Mesothelial cell of epicardium (in vitro differentiated cells): ENCODE measurements around the gene CNTN4. TPM values are rescaled to one million over a fixed set of nuclear protein-coding genes. Genes with fewer than 3 reads are reported as not detected.
A peak's percentile ranks its signal among the peaks of the same experiment; 100 is the strongest.

Experiments used
- DNase-seq, 2 experiments: peaks; one replicate each; pipeline ENCODE4 v3.0.0; 2021; ENCODE audit warnings: low spot score in 2 of 2; ENCODE audit not compliant: unreplicated experiment in 2 of 2
- H3K27ac Mint-ChIP-seq: 2 replicates; pipeline ENCODE4 v1.8.0; 2021; ENCODE audit warnings: mixed read lengths
- H3K27me3 Mint-ChIP-seq: 2 replicates; pipeline ENCODE4 v1.8.0; 2021; ENCODE audit warnings: low read depth, mixed read lengths
- H3K36me3 Mint-ChIP-seq: 2 replicates; pipeline ENCODE4 v1.8.0; 2021; ENCODE audit warnings: mixed read lengths
- H3K4me1 Mint-ChIP-seq: 2 replicates; pipeline ENCODE4 v1.8.0; 2021; ENCODE audit warnings: mixed read lengths
- H3K4me3 Mint-ChIP-seq: 2 replicates; pipeline ENCODE4 v1.8.0; 2021; ENCODE audit warnings: mild to moderate bottlenecking, moderate library complexity, mixed read lengths
- H3K9me3 Mint-ChIP-seq: 2 replicates; pipeline ENCODE4 v1.8.0; 2021; ENCODE audit warnings: mixed read lengths
- total RNA-seq: library from RNA; stranded (reverse); gene quantifications from 3 replicates; pipeline ENCODE4 v1.2.1, GENCODE V29; 2021
- TF ChIP-seq, protein P1 (sequence below): fragments of 200-600 bp; sonication (generic); IDR thresholded peaks from one replicate; pipeline ENCODE4 v1.5.0; 2021; ENCODE audit warnings: antibody characterized with exemption; ENCODE audit not compliant: unreplicated experiment

Gene CNTN4
- total RNA-seq, 1 donor from 2014 or later, result 68.9 TPM

GRCh38 chr3:2727101-2727500, 628.4 kb downstream of the CNTN4 start:
- no peaks in the 10 kb centered on the region for H3K27me3 Mint-ChIP-seq

DNA sequence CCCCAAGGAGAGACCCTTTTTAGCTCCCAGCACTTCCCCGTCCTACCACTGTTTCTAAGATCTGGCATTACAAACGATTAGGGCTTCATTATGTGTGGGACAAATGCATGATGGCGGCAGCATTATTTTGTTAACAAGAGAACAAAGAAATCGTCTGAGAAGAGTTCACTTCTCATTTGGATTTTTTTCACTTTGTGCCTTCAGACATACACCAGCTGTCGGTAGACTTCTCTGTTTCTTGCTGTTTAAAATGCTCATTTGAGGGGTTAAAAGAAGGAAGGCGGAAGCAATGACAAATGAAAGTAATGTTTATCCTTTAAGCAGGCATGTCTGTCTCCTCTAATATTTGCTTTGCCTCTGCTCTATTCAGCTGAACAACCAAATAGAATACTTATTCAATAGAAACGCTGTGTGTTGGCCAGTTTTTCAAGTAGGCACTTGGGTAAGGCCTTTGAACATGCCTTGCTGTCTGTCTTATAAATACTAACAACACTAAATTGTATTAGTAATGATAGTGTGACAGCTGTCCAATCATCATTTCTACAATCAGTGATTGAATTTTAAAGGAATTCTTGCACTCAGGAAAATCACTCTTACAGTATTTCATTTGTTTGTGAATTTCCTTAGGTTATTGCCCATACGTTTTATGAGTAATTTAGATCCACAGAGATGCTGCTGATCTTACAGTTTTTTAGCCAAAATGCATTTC, 629.1 kb downstream of the CNTN4 start:
- TF ChIP-seq, protein P1, sequence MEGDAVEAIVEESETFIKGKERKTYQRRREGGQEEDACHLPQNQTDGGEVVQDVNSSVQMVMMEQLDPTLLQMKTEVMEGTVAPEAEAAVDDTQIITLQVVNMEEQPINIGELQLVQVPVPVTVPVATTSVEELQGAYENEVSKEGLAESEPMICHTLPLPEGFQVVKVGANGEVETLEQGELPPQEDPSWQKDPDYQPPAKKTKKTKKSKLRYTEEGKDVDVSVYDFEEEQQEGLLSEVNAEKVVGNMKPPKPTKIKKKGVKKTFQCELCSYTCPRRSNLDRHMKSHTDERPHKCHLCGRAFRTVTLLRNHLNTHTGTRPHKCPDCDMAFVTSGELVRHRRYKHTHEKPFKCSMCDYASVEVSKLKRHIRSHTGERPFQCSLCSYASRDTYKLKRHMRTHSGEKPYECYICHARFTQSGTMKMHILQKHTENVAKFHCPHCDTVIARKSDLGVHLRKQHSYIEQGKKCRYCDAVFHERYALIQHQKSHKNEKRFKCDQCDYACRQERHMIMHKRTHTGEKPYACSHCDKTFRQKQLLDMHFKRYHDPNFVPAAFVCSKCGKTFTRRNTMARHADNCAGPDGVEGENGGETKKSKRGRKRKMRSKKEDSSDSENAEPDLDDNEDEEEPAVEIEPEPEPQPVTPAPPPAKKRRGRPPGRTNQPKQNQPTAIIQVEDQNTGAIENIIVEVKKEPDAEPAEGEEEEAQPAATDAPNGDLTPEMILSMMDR, result no peak
- peaks cover 16% of the 10 kb centered on the region for H3K4me1 Mint-ChIP-seq
- DNase-seq, result no peak
- H3K27me3 Mint-ChIP-seq, result no peaks in the 10 kb centered on the region
- H3K36me3 Mint-ChIP-seq, result no peaks in the 10 kb centered on the region
- no peaks in the 10 kb centered on the region for H3K9me3 Mint-ChIP-seq
- no peak overlapping the region for H3K4me3 Mint-ChIP-seq
- H3K27ac Mint-ChIP-seq, result peak overlapping the region; percentile 27

More at GRCh38 chr3:2727101-2727500, 628.4 kb downstream of the CNTN4 start:
- TF ChIP-seq, protein P1, result no peak
- H3K4me1 Mint-ChIP-seq, result peaks cover 18% of the 10 kb centered on the region
- H3K36me3 Mint-ChIP-seq, result no peaks in the 10 kb centered on the region
- no peak overlapping the region for H3K27ac Mint-ChIP-seq
- no peaks in the 10 kb centered on the region for H3K9me3 Mint-ChIP-seq
- no peak for DNase-seq
- H3K4me3 Mint-ChIP-seq, result no peak overlapping the region

- Mint-ChIP-seq H3K27ac (no peak overlapping the region), H3K27me3 (no peaks in the 10 kb centered on the region), H3K9me3 (no peaks in the 10 kb centered on the region), H3K36me3 (no peaks in the 10 kb centered on the region), H3K4me3 (no peak overlapping the region), H3K4me1 (no peaks in the 10 kb centered on the region)
- TF ChIP-seq, protein P1, result no peak
- no peak for DNase-seq
These were observed 633.2 kb downstream of the CNTN4 start for GRCh38 chr3:2731843-2732242.

DNA sequence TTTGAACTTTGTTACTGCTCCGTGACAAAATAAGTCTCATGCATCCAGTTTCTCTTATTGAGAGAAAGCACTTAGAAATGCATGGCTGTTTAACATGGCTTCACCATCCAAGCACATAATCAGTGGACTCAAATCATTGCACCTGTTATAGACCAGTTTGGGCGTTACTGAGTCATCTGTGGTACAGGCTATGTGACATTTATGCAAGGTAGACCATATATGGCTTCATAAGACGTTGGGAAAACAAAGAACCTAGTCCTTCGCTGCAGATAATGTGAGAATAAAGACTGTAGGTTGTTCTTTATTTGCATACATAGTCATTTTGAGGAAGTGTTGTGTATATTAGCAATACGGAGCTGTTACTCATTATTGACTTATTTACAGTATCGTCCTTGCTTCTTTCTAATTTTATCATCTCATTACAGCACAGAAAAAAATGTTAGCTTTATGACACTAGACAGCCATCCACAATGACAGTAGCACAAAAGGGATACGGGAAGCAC, 636.8 kb downstream of the CNTN4 start:
- no peaks in the 10 kb centered on the region for H3K27me3 Mint-ChIP-seq
- H3K9me3 Mint-ChIP-seq, result no peaks in the 10 kb centered on the region
- DNase-seq, result no peak
- H3K27ac Mint-ChIP-seq, result no peak overlapping the region
- H3K4me3 Mint-ChIP-seq, result no peak overlapping the region
- H3K4me1 Mint-ChIP-seq, result no peaks in the 10 kb centered on the region
- TF ChIP-seq, protein P1, result no peak
- no peaks in the 10 kb centered on the region for H3K36me3 Mint-ChIP-seq

DNA sequence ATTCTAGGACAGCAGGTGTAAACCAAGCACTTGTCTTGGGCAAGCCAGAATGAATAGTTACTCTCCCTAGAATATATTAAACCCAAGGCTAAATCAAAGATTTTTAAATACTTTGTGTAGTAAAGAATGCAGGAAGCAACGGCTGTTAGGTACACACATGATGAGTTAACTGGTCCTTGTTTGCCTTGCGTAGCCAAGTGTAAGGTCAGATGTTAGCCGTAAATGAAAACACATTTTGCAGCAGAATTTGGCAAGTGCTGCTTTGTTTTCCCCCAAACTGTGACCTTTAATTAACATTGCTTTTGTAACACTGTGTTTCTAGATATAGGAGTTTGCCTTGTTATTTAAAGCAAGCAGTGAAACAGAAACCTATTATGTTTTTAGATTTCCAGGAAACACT, 642.9 kb downstream of the CNTN4 start:
- Mint-ChIP-seq H3K4me3 (no peak overlapping the region), H3K36me3 (no peaks in the 10 kb centered on the region), H3K4me1 (peaks cover 13% of the 10 kb centered on the region), H3K27me3 (no peaks in the 10 kb centered on the region), H3K9me3 (no peaks in the 10 kb centered on the region), H3K27ac (no peak overlapping the region)
- TF ChIP-seq, protein P1, result no peak
- no peak for DNase-seq
